IMR-90 (cell line): Measurements from ENCODE around the gene GRIFIN. TPM values are rescaled to one million over a fixed set of nuclear protein-coding genes. Genes with fewer than 3 reads are reported as not detected.

Experiments used
- ATAC-seq: fragments of 200-7000 bp; cut with Tn5 transposase; 2 replicates; pipeline ENCODE4 v1.9.1; 2020; ENCODE audit warnings: low read depth, mild to moderate bottlenecking, moderate library complexity
- BruUV-seq: library from RNA; stranded (reverse); fragments of 400-500 nt; replicated peaks from 2 replicates; lab custom pipeline; 2021; lab: Mats Ljungman, UMichigan
- CTCF ChIA-PET: fragments of 300-600 bp; formaldehyde crosslinking; extraction: SDS; loops from one replicate; lab custom pipeline; 2021; ENCODE audit warnings: antibody characterized with exemption; lab: Yijun Ruan, JAX
- POLR2A ChIA-PET: fragments of 300-600 bp; sonication (Branson Sonifier 250); formaldehyde crosslinking; loops from one replicate; lab custom pipeline; 2022; ENCODE audit warnings: antibody characterized with exemption; ENCODE audit not compliant: unreplicated experiment; lab: Charles Lee
- DNase-seq: peaks from one replicate; pipeline ENCODE4 v3.0.0; 2013
- H2AFZ ChIP-seq: replicated peaks from 2 replicates; pipeline ENCODE3; 2013; ENCODE audit warnings: low read length, mild to moderate bottlenecking; ENCODE audit not compliant: poor library complexity
- H2AK5ac ChIP-seq: 2 replicates; pipeline ENCODE4 v1.6.1; 2013; ENCODE audit warnings: low read depth, low read length, inconsistent platforms
- H2AK9ac ChIP-seq: replicated peaks from 2 replicates; pipeline ENCODE3; 2013; ENCODE audit warnings: mild to moderate bottlenecking, low read depth, low read length, moderate library complexity; ENCODE audit not compliant: poor library complexity
- H2BK120ac ChIP-seq: 2 replicates; pipeline ENCODE4 v1.6.1; 2013; ENCODE audit warnings: low read depth, low read length, inconsistent platforms
- H2BK15ac ChIP-seq: 3 replicates; pipeline ENCODE4 v1.6.1; 2013; ENCODE audit warnings: low read depth, low read length, inconsistent platforms
- H2BK20ac ChIP-seq: 2 replicates; pipeline ENCODE4 v1.6.1; 2013; ENCODE audit warnings: low read depth, mild to moderate bottlenecking, inconsistent platforms, low read length, moderate library complexity
- H2BK5ac ChIP-seq: 2 replicates; pipeline ENCODE4 v1.6.1; 2013; ENCODE audit warnings: mild to moderate bottlenecking, low read depth, low read length, inconsistent platforms; ENCODE audit not compliant: poor library complexity, severe bottlenecking
- H3K14ac ChIP-seq: replicated peaks from 2 replicates; pipeline ENCODE4 v1.6.1; 2013; ENCODE audit warnings: low read depth, low read length, inconsistent platforms
- H3K18ac ChIP-seq: 2 replicates; pipeline ENCODE4 v1.6.1; 2013; ENCODE audit warnings: low read depth, low read length, control low read depth
- H3K23ac ChIP-seq: 2 replicates; pipeline ENCODE4 v1.6.1; 2013; ENCODE audit warnings: low read depth, low read length, inconsistent platforms
- H3K27ac ChIP-seq: 2 replicates; pipeline ENCODE4 v1.5.1; 2013; ENCODE audit warnings: mild to moderate bottlenecking, control low read depth, low read length; ENCODE audit not compliant: insufficient read depth
- H3K27me3 ChIP-seq: 2 replicates; pipeline ENCODE4 v1.6.1; 2013; ENCODE audit warnings: low read length; ENCODE audit not compliant: control insufficient read depth, insufficient read depth
- H3K36me3 ChIP-seq: 2 replicates; pipeline ENCODE4 v1.6.1; 2013; ENCODE audit warnings: low read length, mixed read lengths; ENCODE audit not compliant: control insufficient read depth, insufficient read depth
- H3K4ac ChIP-seq: 2 replicates; pipeline ENCODE4 v1.6.1; 2013; ENCODE audit warnings: low read depth, low read length, inconsistent platforms
- H3K4me1 ChIP-seq: 2 replicates; pipeline ENCODE4 v1.6.1; 2013; ENCODE audit warnings: low read length, mixed read lengths; ENCODE audit not compliant: control insufficient read depth, insufficient read depth
- H3K4me2 ChIP-seq: 2 replicates; pipeline ENCODE4 v1.6.1; 2013; ENCODE audit warnings: low read depth, mild to moderate bottlenecking, control low read depth, low read length, moderate library complexity
- H3K4me3 ChIP-seq: 2 replicates; pipeline ENCODE4 v1.5.1; 2013; ENCODE audit warnings: low read depth, mild to moderate bottlenecking, control low read depth, low read length, moderate library complexity; ENCODE audit not compliant: insufficient read depth
- H3K56ac ChIP-seq: 2 replicates; pipeline ENCODE4 v1.6.1; 2013; ENCODE audit warnings: low read length, inconsistent platforms; ENCODE audit not compliant: insufficient read depth; ENCODE audit errors: extremely low read depth
- H3K79me1 ChIP-seq, 2 experiments: 2 replicates each; pipeline ENCODE4 v1.6.1; 2013; ENCODE audit warnings: low read length in 2 of 2, inconsistent platforms in 1 of 2, low read depth in 1 of 2
- H3K9ac ChIP-seq: 2 replicates; pipeline ENCODE4 v1.6.1; 2013; ENCODE audit warnings: low read depth, low read length, control low read depth
- H3K9me1 ChIP-seq: 2 replicates; pipeline ENCODE4 v1.6.1; 2013; ENCODE audit warnings: low read length, inconsistent platforms; ENCODE audit not compliant: insufficient read depth
- H3K9me3 ChIP-seq: 2 replicates; pipeline ENCODE4 v1.6.1; 2013; ENCODE audit warnings: low read length; ENCODE audit not compliant: control insufficient read depth, insufficient read depth
- H4K20me1 ChIP-seq: 2 replicates; pipeline ENCODE4 v1.6.1; 2013; ENCODE audit warnings: low read length, inconsistent platforms; ENCODE audit not compliant: insufficient read depth
- H4K5ac ChIP-seq: 2 replicates; pipeline ENCODE4 v1.6.1; 2013; ENCODE audit warnings: mild to moderate bottlenecking, low read depth, low read length, control low read depth
- H4K8ac ChIP-seq, 2 experiments: 2 replicates each; pipeline ENCODE4 v1.6.1; 2013; ENCODE audit warnings: low read depth in 2 of 2, low read length in 2 of 2, control low read depth in 1 of 2, inconsistent platforms in 1 of 2
- H4K91ac ChIP-seq: 2 replicates; pipeline ENCODE4 v1.6.1; 2013; ENCODE audit warnings: low read depth, low read length, inconsistent platforms; ENCODE audit not compliant: insufficient read depth
- BHLHE40 ChIP-seq: fragments of 150-350 bp; IDR thresholded peaks from 2 replicates; pipeline ENCODE4 v1.6.1; 2016; ENCODE audit warnings: mild to moderate bottlenecking, low read depth, low read length
- CEBPB ChIP-seq: IDR thresholded peaks from 2 replicates; pipeline ENCODE4 v1.6.1; 2012; ENCODE audit warnings: low read depth, low read length, improper control_type of control experiment
- CHD1 ChIP-seq: IDR thresholded peaks from 2 replicates; pipeline ENCODE4 v1.6.1; 2012; ENCODE audit warnings: low read depth, low read length, improper control_type of control experiment
- NFE2L2 ChIP-seq: fragments of 150-350 bp; IDR thresholded peaks from 2 replicates; pipeline ENCODE4 v1.6.1; 2016; ENCODE audit warnings: low read depth, mild to moderate bottlenecking, low read length
- RFX5 ChIP-seq: IDR thresholded peaks from 2 replicates; pipeline ENCODE4 v1.8.0; 2012; ENCODE audit warnings: low read depth, mild to moderate bottlenecking, low read length, moderate library complexity
- SMC3 ChIP-seq: fragments of 150-350 bp; IDR thresholded peaks from 2 replicates; pipeline ENCODE4 v1.6.1; 2016; ENCODE audit warnings: low read depth, mild to moderate bottlenecking, antibody characterized with exemption, low read length, moderate library complexity
- WGBS, 2 experiments: methylation state at CpG; one replicate each; pipeline versions ENCODE4 v1.1.5 to v1.1.7; 2013; ENCODE audit warnings: missing lambda C conversion rate in 2 of 2; ENCODE audit not compliant: insufficient read length in 1 of 2; ENCODE audit errors: extremely low coverage in 2 of 2; 5-methylcytosine and 5-hydroxymethylcytosine counted together
- dilution Hi-C: fragments of 300-500 bp; cut with HindIII; formaldehyde crosslinking; loops from one replicate; pipeline ENCODE4 v1.14.3; 2018; ENCODE audit warnings: low sequenced_read_pairs; ENCODE audit not compliant: unreplicated experiment
- in situ Hi-C: fragments of 300-500 bp; cut with MboI; formaldehyde crosslinking; loops from 3 replicates; pipeline ENCODE4 v1.14.3; 2019; ENCODE audit warnings: low sequenced_read_pairs, inconsistent platforms, mixed read lengths
- intact Hi-C: fragments of 100-400 bp; cut with micrococcal nuclease; formaldehyde crosslinking; loops from 2 replicates; pipeline ENCODE4 v1.10.0; 2022
- polyA plus RNA-seq, 3 experiments: library from polyadenylated mRNA; depleted of rRNA; stranded (reverse); fragments of >200 nt; gene quantifications; 2 replicates each; pipeline ENCODE4 v1.2.3, GENCODE V29; 2012; ENCODE audit warnings: low replicate concordance in 1 of 3
- total RNA-seq: library from RNA; depleted of rRNA; stranded (reverse); fragments of >200 nt; gene quantifications from 2 replicates; pipeline ENCODE4 v1.2.3, GENCODE V29; 2012
- TF ChIP-seq, protein P1 (sequence below): fragments of 150-350 bp; IDR thresholded peaks from 2 replicates; pipeline ENCODE4 v1.6.1; 2016; ENCODE audit warnings: low read depth, mild to moderate bottlenecking, low read length, moderate library complexity, borderline replicate concordance
- TF ChIP-seq, protein P2 (sequence below): fragments of 150-350 bp; IDR thresholded peaks from 2 replicates; pipeline ENCODE4 v1.6.1; 2017; ENCODE audit warnings: mild to moderate bottlenecking, antibody characterized with exemption, low read length, low read depth

Gene GRIFIN
- total and polyA plus RNA-seq, 2 of the 4 experiments (the other 2 are of a cell fraction) = not detected

DNA sequence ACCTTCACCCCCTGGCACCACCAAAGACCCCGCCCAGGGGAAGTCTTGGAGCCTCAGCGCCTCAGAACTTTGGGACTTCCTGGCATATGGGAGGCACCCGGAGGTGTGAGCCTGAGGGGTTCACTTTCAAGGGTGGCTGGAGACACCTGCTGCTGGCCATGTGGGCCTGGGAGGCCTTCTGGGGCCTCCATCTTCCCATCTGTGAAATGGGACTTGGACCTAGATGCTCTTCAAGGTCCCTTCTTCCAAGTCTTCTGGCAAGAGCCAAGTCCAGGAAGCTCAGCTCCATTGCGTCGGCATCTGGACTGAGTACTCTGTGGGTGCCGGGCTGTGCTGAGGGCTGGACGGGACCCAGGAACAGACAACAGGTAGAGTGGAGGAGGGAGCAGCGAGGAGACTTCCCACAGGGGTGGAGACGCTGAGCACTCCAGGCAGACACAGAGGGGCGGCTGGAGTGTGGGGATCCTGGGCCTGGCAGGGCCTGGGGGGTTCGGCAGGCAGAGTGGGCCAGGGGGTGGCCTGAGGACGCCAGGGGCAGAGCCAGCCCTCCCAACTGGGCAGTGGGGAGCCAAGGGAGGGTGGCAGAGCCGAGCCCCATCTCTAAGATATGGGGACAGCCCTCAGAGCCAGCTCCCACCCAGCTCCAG is 34.1 kb upstream of the GRIFIN start:
- H2AFZ ChIP-seq = no peak overlapping the region
- no peak overlapping the region for H2BK5ac ChIP-seq
- H3K4ac ChIP-seq = no peak overlapping the region
- H2BK20ac ChIP-seq = no peak overlapping the region
- DNase-seq (no peak), ATAC-seq (no peak)
- no peak overlapping the region for H3K18ac ChIP-seq
- BruUV-seq = no TSS peak
- H4K8ac ChIP-seq = no peak overlapping the region
- no peak overlapping the region for H3K27ac ChIP-seq
- no peak overlapping the region; the same call in 1 of the 2 replicates for H2AK5ac ChIP-seq
- POLR2A ChIA-PET = no interaction called here
- TF ChIP-seq, protein P1, sequence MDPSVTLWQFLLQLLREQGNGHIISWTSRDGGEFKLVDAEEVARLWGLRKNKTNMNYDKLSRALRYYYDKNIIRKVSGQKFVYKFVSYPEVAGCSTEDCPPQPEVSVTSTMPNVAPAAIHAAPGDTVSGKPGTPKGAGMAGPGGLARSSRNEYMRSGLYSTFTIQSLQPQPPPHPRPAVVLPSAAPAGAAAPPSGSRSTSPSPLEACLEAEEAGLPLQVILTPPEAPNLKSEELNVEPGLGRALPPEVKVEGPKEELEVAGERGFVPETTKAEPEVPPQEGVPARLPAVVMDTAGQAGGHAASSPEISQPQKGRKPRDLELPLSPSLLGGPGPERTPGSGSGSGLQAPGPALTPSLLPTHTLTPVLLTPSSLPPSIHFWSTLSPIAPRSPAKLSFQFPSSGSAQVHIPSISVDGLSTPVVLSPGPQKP = no peak
- TF ChIP-seq, protein P2, sequence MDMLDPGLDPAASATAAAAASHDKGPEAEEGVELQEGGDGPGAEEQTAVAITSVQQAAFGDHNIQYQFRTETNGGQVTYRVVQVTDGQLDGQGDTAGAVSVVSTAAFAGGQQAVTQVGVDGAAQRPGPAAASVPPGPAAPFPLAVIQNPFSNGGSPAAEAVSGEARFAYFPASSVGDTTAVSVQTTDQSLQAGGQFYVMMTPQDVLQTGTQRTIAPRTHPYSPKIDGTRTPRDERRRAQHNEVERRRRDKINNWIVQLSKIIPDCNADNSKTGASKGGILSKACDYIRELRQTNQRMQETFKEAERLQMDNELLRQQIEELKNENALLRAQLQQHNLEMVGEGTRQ = no peak
- TF ChIP-seq RFX5 (no peak), NFE2L2 (no peak), SMC3 (no peak), CEBPB (no peak), BHLHE40 (no peak), CHD1 (no peak)
- H3K14ac ChIP-seq = no peak overlapping the region
- no peak overlapping the region for H3K4me2 ChIP-seq
- no peak overlapping the region for H4K5ac ChIP-seq
- H3K9ac ChIP-seq = no peak overlapping the region
- CTCF ChIA-PET = no interaction called here
- H3K9me1 ChIP-seq = no peaks in the 10 kb centered on the region
- H2BK120ac ChIP-seq = no peak overlapping the region
- H4K91ac ChIP-seq = no peak overlapping the region
- H4K20me1 ChIP-seq = no peaks in the 10 kb centered on the region
- dilution Hi-C loops (no loop called here), intact Hi-C loops (no loop called here), in situ Hi-C loops (no loop called here)
- peak overlapping the region; percentile 15 for H2AK9ac ChIP-seq
- no peak overlapping the region for H3K23ac ChIP-seq
- no peaks in the 10 kb centered on the region for H3K36me3 ChIP-seq
- no peak overlapping the region for H3K56ac ChIP-seq
- no peaks in the 10 kb centered on the region for H3K9me3 ChIP-seq
- 90% methylated on average over 5 of the region's 13 CpGs; no CpG with 5 or more reads in 1 of the 2 experiments for WGBS, 2 experiments
- H3K4me1 ChIP-seq = peaks cover 8% of the 10 kb centered on the region; the same call in 1 of the 2 replicates
- H3K4me3 ChIP-seq = no peak overlapping the region
- no peak overlapping the region for H2BK15ac ChIP-seq
- no peaks in the 10 kb centered on the region for H3K79me1 ChIP-seq
- peaks cover 1% of the 10 kb centered on the region; the same call in 1 of the 2 replicates for H3K27me3 ChIP-seq
